ENCODE data around the gene PRCP. TPM values are rescaled to one million over a fixed set of nuclear protein-coding genes. Genes with fewer than 3 reads are reported as not detected.

PRCP gene
- total and polyA plus RNA-seq, 12 donors, result 29.9 to 196 (median 133) TPM

- Histone ChIP-seq H3K36me3 (replicated peaks in 1 of 2) (no peaks in the 10 kb centered on the region), H3K9me3 (replicated peaks in 1 of 3) (no peaks in the 10 kb centered on the region), H3K4me1 (replicated peaks in 1 of 2) (peaks cover 21 to 40% of the 10 kb centered on the region in 2 donors), H3K27ac (peak overlapping the region in 1 of 5 donors; percentile 30), H3K4me3 (no peak overlapping the region), H3K27me3 (no peaks in the 10 kb centered on the region)
- intact Hi-C loops (cut with DNase I), result loop anchor here in 1 of 2 donors (10.0 kb wide), 1 partner anchor 155 kb away; no protein-coding TSS in a partner anchor
- TF ChIP-seq CTCF (IDR thresholded peaks at IDR 0.05) (no peak), POLR2A (IDR thresholded peaks at IDR 0.05) (no peak)
- peak in 2 of 7 donors; percentile 21 to 27 for DNase-seq
Observed at GRCh38 chr11:82869657-82870056, 30.6 kb downstream of the PRCP start.

- Histone ChIP-seq H3K27me3 (no peaks in the 10 kb centered on the region), H3K4me1 (replicated peaks in 1 of 2) (peaks cover 26 to 50% of the 10 kb centered on the region in 2 donors), H3K36me3 (replicated peaks in 1 of 2) (no peaks in the 10 kb centered on the region), H3K9me3 (replicated peaks in 1 of 3) (no peaks in the 10 kb centered on the region), H3K4me3 (peak overlapping the region in 1 of 4 donors; percentile 31), H3K27ac (no peak overlapping the region)
- peak; percentile 76 to 93 (median 87) for DNase-seq
- intact Hi-C loops (cut with DNase I), result loop anchor here in 1 of 2 donors (10.0 kb wide), 1 partner anchor 153 kb away; no protein-coding TSS in a partner anchor
- 12 to 15% (median 14%) methylated on average over 10 of the region's 10 CpGs for WGBS, 4 donors
- TF ChIP-seq CTCF (IDR thresholded peaks at IDR 0.05), result peak; percentile 60 to 80 (median 72)
- no peak for TF ChIP-seq POLR2A (IDR thresholded peaks at IDR 0.05)
Observed at GRCh38 chr11:82867495-82868082, 32.6 kb downstream of the PRCP start.

GRCh38 chr11:82865841-82866240 is 34.4 kb downstream of the PRCP start:
- peaks cover 26 to 50% of the 10 kb centered on the region in 2 donors for H3K4me1 ChIP-seq (replicated peaks in 1 of 2)
- no peak overlapping the region for H3K4me3 ChIP-seq
- TF ChIP-seq POLR2A (IDR thresholded peaks at IDR 0.05) (no peak), CTCF (IDR thresholded peaks at IDR 0.05) (no peak)
- intact Hi-C loops (cut with DNase I), result loop anchor here in 1 of 2 donors (10.0 kb wide), 1 partner anchor 151 kb away; no protein-coding TSS in a partner anchor
- 79 to 88% (median 84%) methylated on average over 2 of the region's 2 CpGs for WGBS, 4 donors
- H3K36me3 ChIP-seq (replicated peaks in 1 of 2), result no peaks in the 10 kb centered on the region
- H3K9me3 ChIP-seq (replicated peaks in 1 of 3), result no peaks in the 10 kb centered on the region
- no peak overlapping the region for H3K27ac ChIP-seq
- H3K27me3 ChIP-seq, result no peaks in the 10 kb centered on the region
- no peak for DNase-seq

- peaks cover 18 to 38% of the 10 kb centered on the region in 2 donors for H3K4me1 ChIP-seq (replicated peaks in 1 of 2)
- H3K9me3 ChIP-seq (replicated peaks in 1 of 3), result no peaks in the 10 kb centered on the region
- H3K27me3 ChIP-seq, result no peaks in the 10 kb centered on the region
- peak; percentile 55 to 75 (median 66) for TF ChIP-seq CTCF (IDR thresholded peaks at IDR 0.05)
- no peak for TF ChIP-seq POLR2A (IDR thresholded peaks at IDR 0.05)
- H3K36me3 ChIP-seq (replicated peaks in 1 of 2), result no peaks in the 10 kb centered on the region
- peak; percentile 56 to 90 (median 83) for DNase-seq
- H3K27ac ChIP-seq, result peak overlapping the region in 1 of 5 donors; percentile 14
- 9 to 18% (median 10%) methylated on average over 5 of the region's 5 CpGs for WGBS, 4 donors
- intact Hi-C loops (cut with DNase I), result loop anchor here in 1 of 2 donors (10.0 kb wide), 1 partner anchor 149 kb away; no protein-coding TSS in a partner anchor
- no peak overlapping the region for H3K4me3 ChIP-seq
Observed at GRCh38 chr11:82864268-82864667, 36.0 kb downstream of the PRCP start.

All from adrenal gland (tissue), 12 donors.